HEK293 (cell line): ENCODE results near the gene DPP9.

Source experiments
- BCL11B ChIP-seq: fragments of 450-650 bp; formaldehyde crosslinking; IDR thresholded peaks from 2 replicates; pipeline ENCODE4 v1.5.1; 2016; ENCODE audit warnings: low read depth, missing biosample characterization, missing genetic modification characterization
- FEZF1 ChIP-seq: fragments of 450-650 bp; formaldehyde crosslinking; IDR thresholded peaks from 2 replicates; pipeline ENCODE4 v1.5.1; 2016; ENCODE audit warnings: missing biosample characterization, missing genetic modification characterization
- GLI2 ChIP-seq: fragments of 450-650 bp; formaldehyde crosslinking; IDR thresholded peaks from 2 replicates; pipeline ENCODE4; 2017; ENCODE audit warnings: missing biosample characterization, missing genetic modification characterization, low read depth, borderline replicate concordance
- IKZF3 ChIP-seq: fragments of 450-650 bp; IDR thresholded peaks from 2 replicates; pipeline ENCODE4 v1.5.0; 2018; ENCODE audit warnings: missing biosample characterization, mild to moderate bottlenecking, missing genetic modification characterization, moderate library complexity
- KLF10 ChIP-seq: fragments of 450-650 bp; IDR thresholded peaks from 2 replicates; pipeline ENCODE4 v1.5.1; 2018; ENCODE audit warnings: missing biosample characterization, mild to moderate bottlenecking, missing genetic modification characterization
- KLF16 ChIP-seq: fragments of 450-650 bp; formaldehyde crosslinking; IDR thresholded peaks from 2 replicates; pipeline ENCODE4 v1.5.1; 2017; ENCODE audit warnings: missing biosample characterization, missing genetic modification characterization
- KLF7 ChIP-seq: fragments of 450-650 bp; formaldehyde crosslinking; IDR thresholded peaks from 2 replicates; pipeline ENCODE4 v1.5.1; 2016; ENCODE audit warnings: missing biosample characterization, missing genetic modification characterization, borderline replicate concordance
- ZFP41 ChIP-seq: fragments of 450-650 bp; formaldehyde crosslinking; IDR thresholded peaks from 2 replicates; pipeline ENCODE4 v1.5.1; 2016; ENCODE audit warnings: missing biosample characterization, missing genetic modification characterization, borderline replicate concordance
- ZNF2 ChIP-seq: fragments of 450-650 bp; formaldehyde crosslinking; IDR thresholded peaks from 2 replicates; pipeline ENCODE4 v1.5.1; 2016; ENCODE audit warnings: missing biosample characterization, missing genetic modification characterization
- ZNF335 ChIP-seq: fragments of 450-650 bp; formaldehyde crosslinking; conservative IDR thresholded peaks from 2 replicates; pipeline ENCODE4 v1.5.1; 2016; ENCODE audit warnings: missing biosample characterization, missing genetic modification characterization
- ZNF544 ChIP-seq: fragments of 450-650 bp; formaldehyde crosslinking; IDR thresholded peaks from 2 replicates; pipeline ENCODE4 v1.5.0; 2017; ENCODE audit warnings: missing biosample characterization, missing genetic modification characterization
- ZNF549 ChIP-seq: fragments of 450-650 bp; IDR thresholded peaks from 2 replicates; pipeline ENCODE4 v1.5.1; 2018; ENCODE audit warnings: missing biosample characterization, missing genetic modification characterization, mild to moderate bottlenecking, inconsistent platforms, moderate library complexity
- ZNF555 ChIP-seq: fragments of 450-650 bp; formaldehyde crosslinking; conservative IDR thresholded peaks from 2 replicates; pipeline ENCODE4 v1.5.1; 2017; ENCODE audit warnings: missing biosample characterization, mild to moderate bottlenecking, missing genetic modification characterization, inconsistent platforms
- ZNF626 ChIP-seq: fragments of 450-650 bp; sonication (Bioruptor Pico); formaldehyde crosslinking; IDR thresholded peaks from 2 replicates; pipeline ENCODE4 v1.5.1; 2018; ENCODE audit warnings: missing biosample characterization, missing genetic modification characterization, inconsistent platforms
- ZNF776 ChIP-seq: fragments of 450-650 bp; formaldehyde crosslinking; IDR thresholded peaks from 2 replicates; pipeline ENCODE4 v1.5.0; 2017; ENCODE audit warnings: missing biosample characterization, missing genetic modification characterization, borderline replicate concordance
- TF ChIP-seq, protein P1 (sequence below): fragments of 450-650 bp; formaldehyde crosslinking; IDR thresholded peaks from 2 replicates; pipeline ENCODE4 v1.5.1; 2016; ENCODE audit warnings: missing biosample characterization, missing genetic modification characterization
- TF ChIP-seq, protein P2 (sequence below): fragments of 450-650 bp; formaldehyde crosslinking; IDR thresholded peaks from 2 replicates; pipeline ENCODE4 v1.5.1; 2016; ENCODE audit warnings: missing biosample characterization, missing genetic modification characterization
- TF ChIP-seq, protein P3 (sequence below): fragments of 450-650 bp; formaldehyde crosslinking; IDR thresholded peaks from 2 replicates; pipeline ENCODE4 v1.5.1; 2017; ENCODE audit warnings: missing biosample characterization, missing genetic modification characterization
- TF ChIP-seq, protein P4 (sequence below): fragments of 450-650 bp; formaldehyde crosslinking; IDR thresholded peaks from 2 replicates; pipeline ENCODE4 v1.5.1; 2017; ENCODE audit warnings: missing biosample characterization, missing genetic modification characterization
- TF ChIP-seq, protein P5 (sequence below): fragments of 450-650 bp; formaldehyde crosslinking; IDR thresholded peaks from 2 replicates; pipeline ENCODE4 v1.5.1; 2016; ENCODE audit warnings: missing biosample characterization, missing genetic modification characterization, low read depth
- TF ChIP-seq, protein P6 (sequence below): fragments of 450-650 bp; formaldehyde crosslinking; conservative IDR thresholded peaks from 2 replicates; pipeline ENCODE4 v1.5.1; 2016; ENCODE audit warnings: low read depth, missing biosample characterization, missing genetic modification characterization

Gene DPP9

DNA sequence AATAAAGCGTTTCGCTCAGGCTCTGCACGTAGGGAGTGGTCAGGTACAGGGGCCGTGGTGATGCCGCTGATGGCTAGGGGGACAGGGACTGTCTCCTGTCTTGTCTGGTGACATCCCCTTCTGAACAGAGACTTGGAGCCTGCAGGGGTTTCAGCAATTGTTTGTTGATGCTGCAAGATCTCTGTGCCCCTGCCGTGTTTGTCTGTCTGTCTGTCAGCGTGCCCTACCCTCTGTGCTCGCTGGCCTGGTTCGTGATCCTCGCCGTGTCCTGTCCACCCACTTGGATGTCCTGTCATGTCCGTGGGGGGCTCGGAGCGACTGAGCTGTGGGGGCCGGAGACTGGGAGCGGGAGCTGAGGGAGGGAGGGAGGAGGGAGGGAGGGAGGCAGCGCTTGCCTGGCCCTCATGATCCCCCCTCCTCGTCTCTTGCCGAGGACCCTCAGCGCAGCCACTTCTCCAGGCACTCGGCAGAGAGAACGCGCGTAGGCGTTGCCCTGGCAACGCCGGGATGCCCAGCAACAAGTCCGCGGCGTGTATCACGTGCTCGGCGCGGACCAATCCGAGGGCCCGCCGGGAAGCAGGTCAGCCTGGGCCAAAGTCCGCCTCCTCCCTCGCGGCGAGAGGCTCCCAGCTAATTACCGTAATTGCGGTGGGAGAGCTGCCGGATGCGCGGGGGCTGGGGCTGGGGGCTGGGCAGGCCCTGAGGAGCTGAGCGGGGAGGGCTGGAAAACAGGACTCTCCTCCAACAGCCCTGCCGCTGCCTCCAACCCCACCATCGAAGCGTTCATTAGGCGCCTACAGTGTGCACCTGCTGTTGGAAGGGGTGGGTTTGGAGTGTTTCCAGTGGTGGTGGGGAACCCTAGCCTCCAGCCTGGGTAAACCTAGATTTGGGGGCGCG lies 36.0 kb upstream of the DPP9 start (continued):
- TF ChIP-seq, protein P1, sequence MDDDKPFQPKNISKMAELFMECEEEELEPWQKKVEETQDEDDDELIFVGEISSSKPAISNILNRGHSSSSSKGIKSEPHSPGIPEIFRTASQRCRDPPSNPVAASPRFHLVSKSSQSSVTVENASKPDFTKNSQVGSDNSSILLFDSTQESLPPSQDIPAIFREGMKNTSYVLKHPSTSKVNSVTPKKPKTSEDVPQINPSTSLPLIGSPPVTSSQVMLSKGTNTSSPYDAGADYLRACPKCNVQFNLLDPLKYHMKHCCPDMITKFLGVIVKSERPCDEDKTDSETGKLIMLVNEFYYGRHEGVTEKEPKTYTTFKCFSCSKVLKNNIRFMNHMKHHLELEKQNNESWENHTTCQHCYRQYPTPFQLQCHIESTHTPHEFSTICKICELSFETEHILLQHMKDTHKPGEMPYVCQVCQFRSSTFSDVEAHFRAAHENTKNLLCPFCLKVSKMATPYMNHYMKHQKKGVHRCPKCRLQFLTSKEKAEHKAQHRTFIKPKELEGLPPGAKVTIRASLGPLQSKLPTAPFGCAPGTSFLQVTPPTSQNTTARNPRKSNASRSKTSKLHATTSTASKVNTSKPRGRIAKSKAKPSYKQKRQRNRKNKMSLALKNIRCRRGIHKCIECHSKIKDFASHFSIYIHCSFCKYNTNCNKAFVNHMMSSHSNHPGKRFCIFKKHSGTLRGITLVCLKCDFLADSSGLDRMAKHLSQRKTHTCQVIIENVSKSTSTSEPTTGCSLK (tag by site-specific recombination) = no peak
- TF ChIP-seq FEZF1 (no peak), ZNF776 (tag by site-specific recombination) (no peak), ZNF2 (tag by site-specific recombination) (no peak), KLF7 (no peak), ZNF335 (tag by site-specific recombination) (0 out of 2 replicates have a peak, but pooled peaks have one; percentile 20), ZNF555 (tag by site-specific recombination) (no peak), KLF10 (no peak), GLI2 (no peak), ZNF626 (tag by site-specific recombination) (no peak), IKZF3 (peak; percentile 75), ZFP41 (tag by site-specific recombination) (no peak), ZNF549 (tag by site-specific recombination) (no peak), BCL11B (tag by site-specific recombination) (no peak), KLF16 (peak; percentile 70; the same call in 1 of the 2 replicates), ZNF544 (tag by site-specific recombination) (no peak)
- TF ChIP-seq, protein P2, sequence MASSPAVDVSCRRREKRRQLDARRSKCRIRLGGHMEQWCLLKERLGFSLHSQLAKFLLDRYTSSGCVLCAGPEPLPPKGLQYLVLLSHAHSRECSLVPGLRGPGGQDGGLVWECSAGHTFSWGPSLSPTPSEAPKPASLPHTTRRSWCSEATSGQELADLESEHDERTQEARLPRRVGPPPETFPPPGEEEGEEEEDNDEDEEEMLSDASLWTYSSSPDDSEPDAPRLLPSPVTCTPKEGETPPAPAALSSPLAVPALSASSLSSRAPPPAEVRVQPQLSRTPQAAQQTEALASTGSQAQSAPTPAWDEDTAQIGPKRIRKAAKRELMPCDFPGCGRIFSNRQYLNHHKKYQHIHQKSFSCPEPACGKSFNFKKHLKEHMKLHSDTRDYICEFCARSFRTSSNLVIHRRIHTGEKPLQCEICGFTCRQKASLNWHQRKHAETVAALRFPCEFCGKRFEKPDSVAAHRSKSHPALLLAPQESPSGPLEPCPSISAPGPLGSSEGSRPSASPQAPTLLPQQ = no peak
- TF ChIP-seq, protein P3, sequence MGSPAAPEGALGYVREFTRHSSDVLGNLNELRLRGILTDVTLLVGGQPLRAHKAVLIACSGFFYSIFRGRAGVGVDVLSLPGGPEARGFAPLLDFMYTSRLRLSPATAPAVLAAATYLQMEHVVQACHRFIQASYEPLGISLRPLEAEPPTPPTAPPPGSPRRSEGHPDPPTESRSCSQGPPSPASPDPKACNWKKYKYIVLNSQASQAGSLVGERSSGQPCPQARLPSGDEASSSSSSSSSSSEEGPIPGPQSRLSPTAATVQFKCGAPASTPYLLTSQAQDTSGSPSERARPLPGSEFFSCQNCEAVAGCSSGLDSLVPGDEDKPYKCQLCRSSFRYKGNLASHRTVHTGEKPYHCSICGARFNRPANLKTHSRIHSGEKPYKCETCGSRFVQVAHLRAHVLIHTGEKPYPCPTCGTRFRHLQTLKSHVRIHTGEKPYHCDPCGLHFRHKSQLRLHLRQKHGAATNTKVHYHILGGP (tag by site-specific recombination) = no peak
- TF ChIP-seq, protein P4, sequence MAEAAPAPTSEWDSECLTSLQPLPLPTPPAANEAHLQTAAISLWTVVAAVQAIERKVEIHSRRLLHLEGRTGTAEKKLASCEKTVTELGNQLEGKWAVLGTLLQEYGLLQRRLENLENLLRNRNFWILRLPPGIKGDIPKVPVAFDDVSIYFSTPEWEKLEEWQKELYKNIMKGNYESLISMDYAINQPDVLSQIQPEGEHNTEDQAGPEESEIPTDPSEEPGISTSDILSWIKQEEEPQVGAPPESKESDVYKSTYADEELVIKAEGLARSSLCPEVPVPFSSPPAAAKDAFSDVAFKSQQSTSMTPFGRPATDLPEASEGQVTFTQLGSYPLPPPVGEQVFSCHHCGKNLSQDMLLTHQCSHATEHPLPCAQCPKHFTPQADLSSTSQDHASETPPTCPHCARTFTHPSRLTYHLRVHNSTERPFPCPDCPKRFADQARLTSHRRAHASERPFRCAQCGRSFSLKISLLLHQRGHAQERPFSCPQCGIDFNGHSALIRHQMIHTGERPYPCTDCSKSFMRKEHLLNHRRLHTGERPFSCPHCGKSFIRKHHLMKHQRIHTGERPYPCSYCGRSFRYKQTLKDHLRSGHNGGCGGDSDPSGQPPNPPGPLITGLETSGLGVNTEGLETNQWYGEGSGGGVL (tag by site-specific recombination) = peak; percentile 93
- TF ChIP-seq, protein P5, sequence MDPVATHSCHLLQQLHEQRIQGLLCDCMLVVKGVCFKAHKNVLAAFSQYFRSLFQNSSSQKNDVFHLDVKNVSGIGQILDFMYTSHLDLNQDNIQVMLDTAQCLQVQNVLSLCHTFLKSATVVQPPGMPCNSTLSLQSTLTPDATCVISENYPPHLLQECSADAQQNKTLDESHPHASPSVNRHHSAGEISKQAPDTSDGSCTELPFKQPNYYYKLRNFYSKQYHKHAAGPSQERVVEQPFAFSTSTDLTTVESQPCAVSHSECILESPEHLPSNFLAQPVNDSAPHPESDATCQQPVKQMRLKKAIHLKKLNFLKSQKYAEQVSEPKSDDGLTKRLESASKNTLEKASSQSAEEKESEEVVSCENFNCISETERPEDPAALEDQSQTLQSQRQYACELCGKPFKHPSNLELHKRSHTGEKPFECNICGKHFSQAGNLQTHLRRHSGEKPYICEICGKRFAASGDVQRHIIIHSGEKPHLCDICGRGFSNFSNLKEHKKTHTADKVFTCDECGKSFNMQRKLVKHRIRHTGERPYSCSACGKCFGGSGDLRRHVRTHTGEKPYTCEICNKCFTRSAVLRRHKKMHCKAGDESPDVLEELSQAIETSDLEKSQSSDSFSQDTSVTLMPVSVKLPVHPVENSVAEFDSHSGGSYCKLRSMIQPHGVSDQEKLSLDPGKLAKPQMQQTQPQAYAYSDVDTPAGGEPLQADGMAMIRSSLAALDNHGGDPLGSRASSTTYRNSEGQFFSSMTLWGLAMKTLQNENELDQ = no peak
- TF ChIP-seq, protein P6, sequence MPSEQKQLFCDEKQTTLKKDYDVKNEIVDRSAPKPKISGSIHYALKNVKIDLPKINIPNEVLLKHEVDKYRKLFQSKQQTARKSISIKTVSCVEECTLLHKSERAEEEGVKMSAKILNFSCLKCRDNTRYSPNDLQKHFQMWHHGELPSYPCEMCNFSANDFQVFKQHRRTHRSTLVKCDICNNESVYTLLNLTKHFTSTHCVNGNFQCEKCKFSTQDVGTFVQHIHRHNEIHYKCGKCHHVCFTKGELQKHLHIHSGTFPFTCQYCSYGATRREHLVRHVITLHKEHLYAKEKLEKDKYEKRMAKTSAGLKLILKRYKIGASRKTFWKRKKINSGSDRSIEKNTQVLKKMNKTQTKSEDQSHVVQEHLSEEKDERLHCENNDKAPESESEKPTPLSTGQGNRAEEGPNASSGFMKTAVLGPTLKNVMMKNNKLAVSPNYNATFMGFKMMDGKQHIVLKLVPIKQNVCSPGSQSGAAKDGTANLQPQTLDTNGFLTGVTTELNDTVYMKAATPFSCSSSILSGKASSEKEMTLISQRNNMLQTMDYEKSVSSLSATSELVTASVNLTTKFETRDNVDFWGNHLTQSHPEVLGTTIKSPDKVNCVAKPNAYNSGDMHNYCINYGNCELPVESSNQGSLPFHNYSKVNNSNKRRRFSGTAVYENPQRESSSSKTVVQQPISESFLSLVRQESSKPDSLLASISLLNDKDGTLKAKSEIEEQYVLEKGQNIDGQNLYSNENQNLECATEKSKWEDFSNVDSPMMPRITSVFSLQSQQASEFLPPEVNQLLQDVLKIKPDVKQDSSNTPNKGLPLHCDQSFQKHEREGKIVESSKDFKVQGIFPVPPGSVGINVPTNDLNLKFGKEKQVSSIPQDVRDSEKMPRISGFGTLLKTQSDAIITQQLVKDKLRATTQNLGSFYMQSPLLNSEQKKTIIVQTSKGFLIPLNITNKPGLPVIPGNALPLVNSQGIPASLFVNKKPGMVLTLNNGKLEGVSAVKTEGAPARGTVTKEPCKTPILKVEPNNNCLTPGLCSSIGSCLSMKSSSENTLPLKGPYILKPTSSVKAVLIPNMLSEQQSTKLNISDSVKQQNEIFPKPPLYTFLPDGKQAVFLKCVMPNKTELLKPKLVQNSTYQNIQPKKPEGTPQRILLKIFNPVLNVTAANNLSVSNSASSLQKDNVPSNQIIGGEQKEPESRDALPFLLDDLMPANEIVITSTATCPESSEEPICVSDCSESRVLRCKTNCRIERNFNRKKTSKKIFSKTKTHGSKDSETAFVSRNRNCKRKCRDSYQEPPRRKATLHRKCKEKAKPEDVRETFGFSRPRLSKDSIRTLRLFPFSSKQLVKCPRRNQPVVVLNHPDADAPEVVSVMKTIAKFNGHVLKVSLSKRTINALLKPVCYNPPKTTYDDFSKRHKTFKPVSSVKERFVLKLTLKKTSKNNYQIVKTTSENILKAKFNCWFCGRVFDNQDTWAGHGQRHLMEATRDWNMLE (tag by site-specific recombination) = no peak
